ENCODE measurements around the gene ZC3H18. TPM values are rescaled to one million over a fixed set of nuclear protein-coding genes. Genes with fewer than 3 reads are reported as not detected.

ZC3H18 gene
- polyA plus RNA-seq, 3 donors = 5.5 to 36.4 (median 6.8) TPM

DNA sequence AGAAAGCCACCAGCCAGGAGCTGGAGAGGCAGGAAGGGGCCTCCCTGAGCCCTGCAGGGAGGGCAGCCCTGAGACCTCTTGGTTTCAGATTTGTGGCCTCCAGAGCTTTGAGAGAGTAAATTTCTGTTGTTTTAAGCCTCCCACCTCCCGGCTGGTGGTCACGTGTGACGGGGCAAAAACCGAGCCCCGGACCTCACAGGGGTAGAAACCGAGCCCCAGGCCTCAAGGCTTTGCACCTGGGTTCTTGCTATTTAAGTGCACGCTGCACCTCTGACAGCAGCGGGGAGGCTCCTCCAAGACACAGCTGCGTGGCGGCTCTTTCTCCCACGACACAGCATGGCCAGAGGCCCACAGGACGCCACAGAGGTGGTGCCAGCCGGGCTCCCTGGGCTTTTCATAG lies 17.4 kb upstream of the ZC3H18 start:
- Mint-ChIP-seq H3K4me1 (peaks cover 12% of the 10 kb centered on the region), H3K9me3 (peaks cover 3 to 12% (median 8%) of the 10 kb centered on the region in 7 donors), H3K4me3 (no peak overlapping the region), H3K27ac (no peak overlapping the region), H3K27me3 (ENCODE audit: low read depth in 3 of 3) (peaks cover 28 to 44% (median 34%) of the 10 kb centered on the region in 3 donors), H3K36me3 (no peaks in the 10 kb centered on the region)
- no peak overlapping the region for H2AFZ ChIP-seq (ENCODE audit: insufficient read depth, low read depth, low read length, poor library complexity, severe bottlenecking)
- intact Hi-C loops (cut with micrococcal nuclease) = no loop called here
- no peak for DNase-seq
- H3K4me2 ChIP-seq (replicated peaks; ENCODE audit: extremely low read depth, low read length, poor library complexity, severe bottlenecking) = no peak overlapping the region
- WGBS (ENCODE audit: insufficient coverage) = 56% methylated on average over 13 of the region's 13 CpGs
- no peaks in the 10 kb centered on the region for H3K36me3 ChIP-seq (replicated peaks in 1 of 2; ENCODE audit: control insufficient read depth in 1 of 2, insufficient read depth in 2 of 2, low read length in 2 of 2)
- no peak overlapping the region for H3K27ac ChIP-seq (ENCODE audit: low read depth in 1 of 2, low read length in 2 of 2)
- no peaks in the 10 kb centered on the region for H4K20me1 ChIP-seq (ENCODE audit: insufficient read depth, low read length)
- peaks cover 0 to 20% of the 10 kb centered on the region in 2 donors for H3K27me3 ChIP-seq (ENCODE audit: control insufficient read depth in 2 of 2, insufficient read depth in 2 of 2, low read length in 2 of 2)
- H3K9ac ChIP-seq (ENCODE audit: insufficient read depth, low read length, poor library complexity, severe bottlenecking) = no peak overlapping the region
- TF ChIP-seq, protein P1, sequence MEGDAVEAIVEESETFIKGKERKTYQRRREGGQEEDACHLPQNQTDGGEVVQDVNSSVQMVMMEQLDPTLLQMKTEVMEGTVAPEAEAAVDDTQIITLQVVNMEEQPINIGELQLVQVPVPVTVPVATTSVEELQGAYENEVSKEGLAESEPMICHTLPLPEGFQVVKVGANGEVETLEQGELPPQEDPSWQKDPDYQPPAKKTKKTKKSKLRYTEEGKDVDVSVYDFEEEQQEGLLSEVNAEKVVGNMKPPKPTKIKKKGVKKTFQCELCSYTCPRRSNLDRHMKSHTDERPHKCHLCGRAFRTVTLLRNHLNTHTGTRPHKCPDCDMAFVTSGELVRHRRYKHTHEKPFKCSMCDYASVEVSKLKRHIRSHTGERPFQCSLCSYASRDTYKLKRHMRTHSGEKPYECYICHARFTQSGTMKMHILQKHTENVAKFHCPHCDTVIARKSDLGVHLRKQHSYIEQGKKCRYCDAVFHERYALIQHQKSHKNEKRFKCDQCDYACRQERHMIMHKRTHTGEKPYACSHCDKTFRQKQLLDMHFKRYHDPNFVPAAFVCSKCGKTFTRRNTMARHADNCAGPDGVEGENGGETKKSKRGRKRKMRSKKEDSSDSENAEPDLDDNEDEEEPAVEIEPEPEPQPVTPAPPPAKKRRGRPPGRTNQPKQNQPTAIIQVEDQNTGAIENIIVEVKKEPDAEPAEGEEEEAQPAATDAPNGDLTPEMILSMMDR (IDR thresholded peaks at IDR 0.05) = no peak
- peaks cover 7 to 11% of the 10 kb centered on the region in 2 donors for H3K4me1 ChIP-seq (ENCODE audit: control insufficient read depth in 1 of 2, insufficient read depth in 2 of 2, low read length in 2 of 2)
- H3K9me3 ChIP-seq (replicated peaks in 1 of 2; ENCODE audit: control insufficient read depth in 1 of 2, insufficient read depth in 1 of 2, low read length in 2 of 2) = peaks cover 0 to 12% of the 10 kb centered on the region in 2 donors
- H3K4me3 ChIP-seq (replicated peaks in 1 of 3; ENCODE audit: low read depth in 2 of 3, low read length in 3 of 3) = no peak overlapping the region
- no peaks in the 10 kb centered on the region for H3K79me2 ChIP-seq (ENCODE audit: insufficient read depth, low read length)

DNA sequence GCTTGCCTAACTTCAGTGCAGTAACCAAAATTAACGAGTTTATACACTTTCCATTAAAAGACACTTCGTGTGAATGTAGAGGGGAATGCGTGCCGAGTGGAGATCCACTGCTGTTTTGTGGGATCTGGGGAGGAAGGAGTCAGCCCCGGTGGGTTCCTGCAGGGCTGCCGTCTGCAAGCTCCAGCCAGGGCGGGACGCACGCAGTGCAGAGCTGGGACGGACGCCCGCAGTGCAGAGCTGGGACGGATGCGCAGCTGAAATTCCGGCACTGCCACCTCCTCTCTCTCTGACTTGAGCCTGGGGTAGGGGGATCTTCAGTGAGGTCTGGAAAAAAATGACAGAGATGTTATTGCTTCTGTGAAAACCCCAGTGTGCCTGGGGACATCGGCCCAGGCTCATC lies 16.5 kb upstream of the ZC3H18 start:
- H3K27ac Mint-ChIP-seq = no peak overlapping the region

More for the DNA sequence above, 16.5 kb upstream of the ZC3H18 start:
- Histone ChIP-seq H3K4me2 (replicated peaks; ENCODE audit: extremely low read depth, low read length, poor library complexity, severe bottlenecking) (no peak overlapping the region), H3K36me3 (replicated peaks in 1 of 2; ENCODE audit: control insufficient read depth in 1 of 2, insufficient read depth in 2 of 2, low read length in 2 of 2) (no peaks in the 10 kb centered on the region), H3K79me2 (ENCODE audit: insufficient read depth, low read length) (no peaks in the 10 kb centered on the region), H4K20me1 (ENCODE audit: insufficient read depth, low read length) (no peaks in the 10 kb centered on the region), H2AFZ (ENCODE audit: insufficient read depth, low read depth, low read length, poor library complexity, severe bottlenecking) (no peak overlapping the region), H3K9me3 (replicated peaks in 1 of 2; ENCODE audit: control insufficient read depth in 1 of 2, insufficient read depth in 1 of 2, low read length in 2 of 2) (peaks cover 0 to 12% of the 10 kb centered on the region in 2 donors), H3K4me3 (replicated peaks in 1 of 3; ENCODE audit: low read depth in 2 of 3, low read length in 3 of 3) (no peak overlapping the region), H3K4me1 (ENCODE audit: control insufficient read depth in 1 of 2, insufficient read depth in 2 of 2, low read length in 2 of 2) (peaks cover 7 to 11% of the 10 kb centered on the region in 2 donors), H3K27me3 (ENCODE audit: control insufficient read depth in 2 of 2, insufficient read depth in 2 of 2, low read length in 2 of 2) (peaks cover 0 to 14% of the 10 kb centered on the region in 2 donors), H3K9ac (ENCODE audit: insufficient read depth, low read length, poor library complexity, severe bottlenecking) (no peak overlapping the region), H3K27ac (ENCODE audit: low read depth in 1 of 2, low read length in 2 of 2) (no peak overlapping the region)
- H3K27me3 Mint-ChIP-seq (ENCODE audit: low read depth in 3 of 3) = peaks cover 28 to 37% (median 29%) of the 10 kb centered on the region in 3 donors
- no peaks in the 10 kb centered on the region for H3K36me3 Mint-ChIP-seq
- H3K9me3 Mint-ChIP-seq = peaks cover 3 to 12% (median 8%) of the 10 kb centered on the region in 7 donors
- H3K4me3 Mint-ChIP-seq = no peak overlapping the region
- intact Hi-C loops (cut with micrococcal nuclease) = no loop called here
- peaks cover 12% of the 10 kb centered on the region for H3K4me1 Mint-ChIP-seq
- WGBS (ENCODE audit: insufficient coverage) = 92% methylated on average over 9 of the region's 16 CpGs
- DNase-seq = no peak
- TF ChIP-seq, protein P1 (IDR thresholded peaks at IDR 0.05) = no peak

Measured in CD14-positive monocyte (primary cell).